Thyroid gland (tissue), 4 donors: ENCODE data around the gene LIMS2. TPM values are rescaled to one million over a fixed set of nuclear protein-coding genes. Genes with fewer than 3 reads are reported as not detected.

ENCODE experiments used
- DNase-seq, 2 donors: peaks; one replicate each; pipeline ENCODE4 v3.0.0-alpha.2; 2019
- H3K27ac ChIP-seq, 3 donors: fragments of 200-600 bp; sonication (generic); 1 replicate in 2 of 3; 2 replicates in 1 of 3; pipeline ENCODE4 v1.5.1; 2016 to 2019; ENCODE audit warnings: mild to moderate bottlenecking in 1 of 3, moderate library complexity in 1 of 3
- H3K27me3 ChIP-seq: fragments of 200-600 bp; sonication (generic); one replicate; pipeline ENCODE4 v1.5.1; 2019
- H3K36me3 ChIP-seq, 2 donors: fragments of 200-600 bp; sonication (generic); one replicate each; pipeline ENCODE4 v1.5.1; 2016 to 2019
- H3K4me1 ChIP-seq, 2 donors: fragments of 200-600 bp; sonication (generic); one replicate each; pipeline ENCODE4 v1.5.1; 2017 to 2019
- H3K4me3 ChIP-seq, 3 donors: fragments of 200-600 bp; sonication (generic); replicated peaks in 1 of 3; 1 replicate in 2 of 3; 2 replicates in 1 of 3; pipeline ENCODE4 v1.5.1; 2016; ENCODE audit warnings: mild to moderate bottlenecking in 1 of 3
- H3K9me3 ChIP-seq: fragments of 200-600 bp; sonication (generic); one replicate; pipeline ENCODE4 v1.5.1; 2017
- POLR2A ChIP-seq, 2 donors: fragments of 450-650 bp; IDR thresholded peaks; one replicate each; pipeline ENCODE4 v1.6.1; 2017; ENCODE audit warnings: antibody characterized with exemption in 2 of 2, mild to moderate bottlenecking in 2 of 2, moderate library complexity in 1 of 2
- WGBS, 2 donors: methylation state at CpG; one replicate each; pipeline ENCODE4 v1.1.5; 2017; 5-methylcytosine and 5-hydroxymethylcytosine counted together
- intact Hi-C: fragments of 100-400 bp; cut with DNase I; formaldehyde crosslinking; loops from one replicate; pipeline ENCODE4 v1.15.1; 2023
- total RNA-seq, 4 donors: library from RNA; depleted of rRNA; stranded (reverse); fragments of >200 nt; gene quantifications; one replicate each; pipeline ENCODE4 v1.2.3, GENCODE V29; 2016
- TF ChIP-seq, protein P1 (sequence below), 6 experiments: fragments of 200-600 bp in 3 of 6; fragments of 450-650 bp in 3 of 6; sonication (generic) in 3 of 6; IDR thresholded peaks; one replicate each; pipeline ENCODE4 v1.5.1; 2016 to 2019; ENCODE audit warnings: antibody characterized with exemption in 6 of 6, mild to moderate bottlenecking in 2 of 6, inconsistent platforms in 1 of 6, moderate library complexity in 1 of 6

LIMS2 gene
- total RNA-seq, 4 donors from 2014 or later = 9.1 to 27.8 (median 14.2) TPM

GRCh38 chr2:127651381-127651809, 23.9 kb downstream of the LIMS2 start:
- no peaks in the 10 kb centered on the region for H3K36me3 ChIP-seq
- H3K27ac ChIP-seq = no peak overlapping the region
- TF ChIP-seq, protein P1, sequence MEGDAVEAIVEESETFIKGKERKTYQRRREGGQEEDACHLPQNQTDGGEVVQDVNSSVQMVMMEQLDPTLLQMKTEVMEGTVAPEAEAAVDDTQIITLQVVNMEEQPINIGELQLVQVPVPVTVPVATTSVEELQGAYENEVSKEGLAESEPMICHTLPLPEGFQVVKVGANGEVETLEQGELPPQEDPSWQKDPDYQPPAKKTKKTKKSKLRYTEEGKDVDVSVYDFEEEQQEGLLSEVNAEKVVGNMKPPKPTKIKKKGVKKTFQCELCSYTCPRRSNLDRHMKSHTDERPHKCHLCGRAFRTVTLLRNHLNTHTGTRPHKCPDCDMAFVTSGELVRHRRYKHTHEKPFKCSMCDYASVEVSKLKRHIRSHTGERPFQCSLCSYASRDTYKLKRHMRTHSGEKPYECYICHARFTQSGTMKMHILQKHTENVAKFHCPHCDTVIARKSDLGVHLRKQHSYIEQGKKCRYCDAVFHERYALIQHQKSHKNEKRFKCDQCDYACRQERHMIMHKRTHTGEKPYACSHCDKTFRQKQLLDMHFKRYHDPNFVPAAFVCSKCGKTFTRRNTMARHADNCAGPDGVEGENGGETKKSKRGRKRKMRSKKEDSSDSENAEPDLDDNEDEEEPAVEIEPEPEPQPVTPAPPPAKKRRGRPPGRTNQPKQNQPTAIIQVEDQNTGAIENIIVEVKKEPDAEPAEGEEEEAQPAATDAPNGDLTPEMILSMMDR (IDR thresholded peaks at IDR 0.05) = no peak
- TF ChIP-seq POLR2A (IDR thresholded peaks at IDR 0.05) = no peak
- WGBS, 2 donors = 92 to 94% methylated on average over 25 to 27 of the region's 29 CpGs
- intact Hi-C loops = no loop called here
- no peaks in the 10 kb centered on the region for H3K9me3 ChIP-seq
- no peak for DNase-seq
- no peak overlapping the region for H3K4me3 ChIP-seq
- H3K27me3 ChIP-seq = no peaks in the 10 kb centered on the region
- peaks cover 10 to 47% of the 10 kb centered on the region in 2 donors for H3K4me1 ChIP-seq

GRCh38 chr2:127650785-127651380, 24.4 kb downstream of the LIMS2 start:
- TF ChIP-seq POLR2A (IDR thresholded peaks at IDR 0.05) = no peak
- TF ChIP-seq, protein P1 (IDR thresholded peaks at IDR 0.05) = no peak

DNA sequence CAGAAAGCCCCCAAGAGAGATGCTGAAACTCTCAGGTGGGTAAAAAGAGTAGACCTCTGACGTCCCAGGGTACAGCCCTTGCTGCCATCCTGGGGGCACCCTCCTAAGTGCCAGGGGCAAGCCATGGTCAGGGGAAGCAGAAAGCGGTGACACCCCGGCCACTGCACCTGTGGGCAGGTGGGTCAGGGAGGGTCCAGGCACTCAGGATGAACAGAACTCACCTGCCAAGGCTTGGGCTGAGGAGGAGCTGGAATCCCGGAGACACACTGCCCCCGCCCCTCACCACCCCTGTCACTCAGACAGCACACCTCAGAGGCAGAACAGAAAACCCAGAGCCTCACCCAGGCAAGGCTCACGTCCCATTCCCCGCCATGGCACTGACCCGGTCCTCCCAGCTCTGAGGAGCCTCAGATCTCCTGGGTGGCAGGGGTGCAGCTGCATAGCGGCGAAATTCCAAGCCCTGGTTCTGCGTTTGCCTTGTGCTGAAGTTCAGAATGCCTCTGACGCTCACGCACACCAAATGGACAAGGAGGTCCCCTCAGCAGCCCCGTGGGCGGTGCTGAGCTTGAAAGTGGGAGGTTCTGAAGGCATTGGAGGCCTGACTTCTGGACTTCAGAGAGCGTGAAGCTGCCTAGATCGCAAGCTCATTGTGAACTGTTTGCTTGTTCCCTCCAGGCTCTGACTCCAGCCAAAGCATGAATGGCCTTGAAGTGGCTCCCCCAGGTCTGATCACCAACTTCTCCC, 25.1 kb downstream of the LIMS2 start:
- intact Hi-C loops = no loop called here
- WGBS, 2 donors = 72 to 83% methylated on average over 14 to 15 of the region's 17 CpGs
- no peak for TF ChIP-seq POLR2A (IDR thresholded peaks at IDR 0.05)
- TF ChIP-seq, protein P1 (IDR thresholded peaks at IDR 0.05) = peak in 2 of 6 experiments; percentile 5 to 22

More at GRCh38 chr2:127650785-127651380, 24.4 kb downstream of the LIMS2 start:
- Histone ChIP-seq H3K27ac (no peak overlapping the region), H3K4me3 (no peak overlapping the region), H3K36me3 (no peaks in the 10 kb centered on the region), H3K4me1 (peaks cover 10 to 48% of the 10 kb centered on the region in 2 donors), H3K27me3 (no peaks in the 10 kb centered on the region), H3K9me3 (no peaks in the 10 kb centered on the region)
- DNase-seq = peak in 1 of 2 donors; percentile 38
- WGBS, 2 donors = 85 to 86% methylated on average over 22 to 25 of the region's 28 CpGs
- intact Hi-C loops = no loop called here

GRCh38 chr2:127649684-127650040, 25.7 kb downstream of the LIMS2 start:
- Histone ChIP-seq H3K9me3 (no peaks in the 10 kb centered on the region), H3K27ac (no peak overlapping the region), H3K4me3 (no peak overlapping the region), H3K27me3 (no peaks in the 10 kb centered on the region), H3K4me1 (peaks cover 10 to 48% of the 10 kb centered on the region in 2 donors), H3K36me3 (no peaks in the 10 kb centered on the region)
- TF ChIP-seq, protein P1 (IDR thresholded peaks at IDR 0.05) = peak; percentile 44 to 91 (median 63)
- no peak for TF ChIP-seq POLR2A (IDR thresholded peaks at IDR 0.05)
- intact Hi-C loops = no loop called here
- WGBS, 2 donors = 6 to 40% methylated on average over 1 to 7 of the region's 7 CpGs
- peak; percentile 66 to 70 for DNase-seq

More for the DNA sequence above, 25.1 kb downstream of the LIMS2 start:
- DNase-seq = no peak
- Histone ChIP-seq H3K9me3 (no peaks in the 10 kb centered on the region), H3K27ac (peak overlapping the region in 1 of 3 donors; percentile 6), H3K4me1 (peaks cover 10 to 48% of the 10 kb centered on the region in 2 donors), H3K36me3 (no peaks in the 10 kb centered on the region), H3K4me3 (no peak overlapping the region), H3K27me3 (no peaks in the 10 kb centered on the region)

DNA sequence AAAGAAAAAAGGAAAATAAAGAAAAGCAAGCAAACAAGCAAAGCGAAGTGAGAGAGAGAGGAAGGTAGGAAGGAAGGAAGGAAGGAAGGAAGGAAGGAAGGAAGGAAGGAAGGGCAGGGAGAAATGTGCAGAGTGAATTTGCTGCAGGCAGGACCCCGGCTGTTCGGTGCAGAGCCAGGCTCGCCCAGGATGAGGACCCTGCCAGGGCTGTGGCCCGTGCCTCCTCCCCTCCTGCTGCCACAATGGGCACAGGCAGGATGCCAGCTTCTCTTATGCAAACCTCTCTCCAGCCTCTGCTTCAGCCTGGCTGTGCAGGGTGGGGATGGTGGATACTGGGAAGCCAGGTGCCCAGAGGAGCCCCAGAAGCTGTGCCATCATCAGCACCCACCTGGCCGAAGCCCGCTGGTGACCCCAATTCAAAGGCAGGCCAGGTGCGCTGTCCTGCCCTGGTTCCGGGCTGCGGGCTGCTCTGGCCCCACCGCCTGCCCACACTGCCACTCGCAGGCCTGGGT, 26.2 kb downstream of the LIMS2 start:
- Histone ChIP-seq H3K4me3 (no peak overlapping the region), H3K27ac (no peak overlapping the region), H3K9me3 (no peaks in the 10 kb centered on the region), H3K36me3 (no peaks in the 10 kb centered on the region), H3K27me3 (no peaks in the 10 kb centered on the region), H3K4me1 (peaks cover 10 to 48% of the 10 kb centered on the region in 2 donors)
- intact Hi-C loops = no loop called here
- WGBS, 2 donors = 42 to 54% methylated on average over 5 to 10 of the region's 12 CpGs
- TF ChIP-seq, protein P1 (IDR thresholded peaks at IDR 0.05) = no peak
- no peak for TF ChIP-seq POLR2A (IDR thresholded peaks at IDR 0.05)
- DNase-seq = peak in 1 of 2 donors; percentile 81
